Measurements from ENCODE around the gene MUC6. TPM values are rescaled to one million over a fixed set of nuclear protein-coding genes. Genes with fewer than 3 reads are reported as not detected.

Gene MUC6
- total RNA-seq, 2 donors from 2014 or later = 0.10 TPM; not detected in 1

DNA sequence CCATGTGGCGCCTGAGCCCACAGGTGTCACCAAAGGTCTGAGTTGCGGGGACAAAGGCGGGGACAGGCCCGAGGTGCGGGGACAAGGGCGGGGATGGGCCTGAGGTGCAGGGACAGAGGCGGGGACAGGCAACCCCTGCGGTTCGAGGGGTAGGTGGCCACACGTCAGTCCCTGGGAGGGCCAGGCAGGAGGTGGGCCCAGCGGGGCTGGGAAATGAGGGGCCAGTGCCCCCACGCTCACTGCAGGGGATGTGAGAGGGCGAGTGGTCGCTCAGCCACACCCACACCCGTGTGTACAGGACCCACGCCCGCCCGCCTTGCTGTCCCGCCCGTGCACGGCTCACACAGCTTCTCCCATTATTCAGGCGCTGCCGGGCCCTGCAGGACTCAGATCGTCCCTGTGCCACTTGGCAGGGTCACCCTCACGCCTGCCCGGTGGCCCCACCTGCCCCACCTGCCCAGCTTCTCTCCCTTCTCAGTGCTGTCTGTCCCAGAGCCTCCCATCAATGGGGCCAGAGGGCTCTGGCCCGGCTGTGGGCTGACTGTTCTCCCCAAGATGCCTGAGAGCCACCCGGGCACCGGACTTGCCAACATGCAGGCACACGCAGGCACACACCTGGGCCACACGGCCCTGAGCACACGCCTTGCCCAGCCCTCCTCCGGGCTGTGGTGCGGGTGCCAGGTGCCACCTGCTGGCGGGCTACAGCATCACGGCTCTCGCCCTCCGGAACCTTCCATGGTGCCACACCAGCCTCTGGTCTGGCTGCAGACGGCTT lies 14.2 kb upstream of the MUC6 start:
- Histone ChIP-seq H3K9ac (ENCODE audit: low read depth in 2 of 2, low read length in 2 of 2) (no peak overlapping the region), H3K27me3 (peaks cover 11% of the 10 kb centered on the region), H3K4me3 (no peak overlapping the region), H3K36me3 (no peaks in the 10 kb centered on the region), H3K4me1 (peaks cover 5% of the 10 kb centered on the region), H3K9me3 (no peaks in the 10 kb centered on the region), H3K27ac (no peak overlapping the region)
- intact Hi-C loops (cut with DNase I) = loop anchor here (5.0 kb wide), 2 partner anchors 128 to 203 kb away; no protein-coding TSS in a partner anchor
- peak; percentile 85 for DNase-seq
- peak; percentile 89 for TF ChIP-seq CTCF (IDR thresholded peaks at IDR 0.05)

DNA sequence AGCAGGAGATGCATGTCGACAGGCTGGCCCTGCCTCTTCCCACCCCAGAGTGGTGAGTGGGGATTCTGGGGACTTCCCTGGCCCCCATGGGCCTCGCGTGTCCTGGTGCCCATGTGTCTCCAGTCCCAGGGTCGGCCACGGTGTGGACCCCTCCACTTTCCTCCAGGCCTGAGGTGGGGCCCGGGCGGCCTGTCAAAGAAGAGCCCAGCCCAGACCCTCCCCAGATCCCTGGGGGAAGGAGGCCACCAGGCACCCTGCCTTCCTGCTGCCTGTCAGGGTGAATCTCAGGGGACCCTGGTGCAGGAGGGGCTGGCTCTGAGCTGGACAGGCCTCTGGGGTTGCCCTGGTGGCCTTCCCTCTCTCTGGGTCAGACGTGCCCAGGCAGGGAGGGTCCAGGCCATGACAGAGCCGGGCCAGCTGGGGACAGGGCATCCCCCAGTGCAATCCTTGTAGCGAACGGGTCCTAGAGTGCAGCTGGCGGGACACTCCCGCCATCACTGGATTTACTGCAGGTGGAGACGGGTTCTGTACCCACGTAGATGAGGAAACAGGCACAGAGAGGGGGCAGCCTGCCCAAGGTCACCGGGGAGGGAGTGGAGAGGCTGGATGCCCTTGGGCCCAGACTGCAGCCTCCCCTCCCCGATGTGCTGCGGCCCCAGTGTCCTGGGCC lies 13.5 kb upstream of the MUC6 start:
- intact Hi-C loops (cut with DNase I) = loop anchor here (5.0 kb wide), 2 partner anchors 128 to 203 kb away; no protein-coding TSS in a partner anchor
- no peak for DNase-seq
- Histone ChIP-seq H3K9me3 (no peaks in the 10 kb centered on the region), H3K4me3 (no peak overlapping the region), H3K27ac (no peak overlapping the region), H3K4me1 (peaks cover 5% of the 10 kb centered on the region), H3K9ac (ENCODE audit: low read depth in 2 of 2, low read length in 2 of 2) (no peak overlapping the region), H3K36me3 (no peaks in the 10 kb centered on the region), H3K27me3 (peaks cover 11% of the 10 kb centered on the region)
- no peak for TF ChIP-seq CTCF (IDR thresholded peaks at IDR 0.05)

- Histone ChIP-seq H3K9ac (ENCODE audit: low read depth in 2 of 2, low read length in 2 of 2) (no peak overlapping the region), H3K9me3 (no peaks in the 10 kb centered on the region), H3K4me3 (no peak overlapping the region), H3K36me3 (no peaks in the 10 kb centered on the region), H3K27me3 (peaks cover 11% of the 10 kb centered on the region), H3K4me1 (peaks cover 5% of the 10 kb centered on the region), H3K27ac (no peak overlapping the region)
- intact Hi-C loops (cut with DNase I) = no loop called here
- no peak for TF ChIP-seq CTCF (IDR thresholded peaks at IDR 0.05)
- no peak for DNase-seq
Observed at GRCh38 chr11:1049431-1049891, 12.9 kb upstream of the MUC6 start.

DNA sequence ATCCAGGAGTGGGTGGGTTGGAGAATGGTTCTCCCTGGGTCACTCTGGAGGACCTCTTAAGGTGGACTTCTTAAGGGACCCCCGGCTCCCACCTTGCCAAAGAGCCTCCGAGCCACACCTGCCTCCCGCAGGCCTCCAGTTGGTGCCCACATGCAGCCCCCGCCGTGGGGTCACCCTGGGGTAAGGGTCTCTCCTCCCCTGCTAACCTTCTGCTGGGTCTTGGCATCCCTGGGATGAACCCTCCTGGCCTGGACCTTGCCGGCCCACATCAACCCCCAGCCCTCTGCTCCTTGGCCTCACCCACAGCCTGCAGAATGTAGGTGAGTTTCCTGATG lies 12.5 kb upstream of the MUC6 start:
- intact Hi-C loops (cut with DNase I) = no loop called here
- no peak for DNase-seq
- H3K4me3 ChIP-seq = no peak overlapping the region
- no peak overlapping the region for H3K27ac ChIP-seq
- H3K4me1 ChIP-seq = peaks cover 5% of the 10 kb centered on the region
- H3K9ac ChIP-seq (ENCODE audit: low read depth in 2 of 2, low read length in 2 of 2) = no peak overlapping the region
- H3K27me3 ChIP-seq = peaks cover 11% of the 10 kb centered on the region
- no peaks in the 10 kb centered on the region for H3K36me3 ChIP-seq
- TF ChIP-seq CTCF (IDR thresholded peaks at IDR 0.05) = no peak
- H3K9me3 ChIP-seq = no peaks in the 10 kb centered on the region

DNA sequence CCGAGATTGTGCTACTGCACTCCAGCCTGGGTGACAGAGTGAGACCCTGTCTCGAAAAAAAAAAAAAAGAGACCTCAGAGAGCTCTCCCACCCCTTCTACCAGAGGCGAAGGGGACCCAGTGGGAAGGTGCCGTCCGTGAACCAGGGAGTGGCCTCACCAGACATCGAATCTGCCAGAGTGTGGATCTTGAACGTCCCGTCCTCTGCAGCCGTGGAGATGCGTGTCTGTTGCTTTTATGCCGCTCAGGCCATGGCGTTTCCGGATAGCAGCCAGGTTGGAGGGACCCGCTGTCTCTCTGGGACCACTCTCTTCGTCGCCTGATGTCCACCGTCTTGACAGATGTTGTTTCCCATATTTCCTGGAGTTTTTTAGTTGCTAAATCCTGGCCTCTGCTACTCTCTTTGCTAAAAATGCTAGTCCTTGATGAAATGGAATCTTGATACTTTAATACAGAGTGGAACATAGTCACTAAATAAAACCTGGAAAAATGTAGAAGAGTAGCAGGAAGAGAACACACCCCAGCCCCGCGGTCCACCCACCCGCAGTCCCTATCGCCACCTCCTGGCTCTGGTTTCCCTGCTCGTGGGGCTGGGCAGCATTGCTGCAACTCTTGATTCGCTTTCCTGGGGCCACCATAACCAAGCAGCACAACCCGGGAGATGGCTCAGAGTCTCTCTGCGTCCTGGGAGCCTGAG lies 12.0 kb upstream of the MUC6 start:
- TF ChIP-seq CTCF (IDR thresholded peaks at IDR 0.05) = no peak
- H3K4me1 ChIP-seq = peaks cover 5% of the 10 kb centered on the region
- DNase-seq = no peak
- peaks cover 11% of the 10 kb centered on the region for H3K27me3 ChIP-seq
- H3K4me3 ChIP-seq = no peak overlapping the region
- no peak overlapping the region for H3K27ac ChIP-seq
- H3K36me3 ChIP-seq = no peaks in the 10 kb centered on the region
- no peaks in the 10 kb centered on the region for H3K9me3 ChIP-seq
- intact Hi-C loops (cut with DNase I) = no loop called here
- no peak overlapping the region for H3K9ac ChIP-seq (ENCODE audit: low read depth in 2 of 2, low read length in 2 of 2)

Data from colonic mucosa (tissue), 4 donors.